Trophoblast cell (in vitro differentiated cells and primary cell): ENCODE results near the gene PKDREJ.
A peak's percentile ranks its signal among the peaks of the same experiment; 100 is the strongest.
"Not testable (repeated sequence)": the region's sequence is repeated elsewhere in the genome, so short reads cannot be mapped to it uniquely, and the experiment has no call there.

Experiments used
- DNase-seq, 2 donors: peaks; one replicate each; pipeline ENCODE4 v3.0.0-alpha.2; 2016
- H2AFZ ChIP-seq: 2 replicates; pipeline ENCODE4 v1.6.1; 2013; ENCODE audit warnings: low read length, moderate library complexity, mild to moderate bottlenecking; ENCODE audit not compliant: insufficient read depth, poor library complexity
- H2AK5ac ChIP-seq: 2 replicates; pipeline ENCODE4 v1.6.1; 2013; ENCODE audit warnings: mild to moderate bottlenecking, low read length
- H2BK120ac ChIP-seq: 2 replicates; pipeline ENCODE4 v1.6.1; 2013; ENCODE audit warnings: low read length, mild to moderate bottlenecking, moderate library complexity; ENCODE audit not compliant: insufficient read depth, poor library complexity
- H2BK12ac ChIP-seq: 2 replicates; pipeline ENCODE4 v1.6.1; 2013; ENCODE audit warnings: mild to moderate bottlenecking, low read length, moderate library complexity
- H2BK5ac ChIP-seq: 2 replicates; pipeline ENCODE4 v1.6.1; 2013; ENCODE audit warnings: low read length, low read depth, moderate library complexity, mild to moderate bottlenecking; ENCODE audit not compliant: poor library complexity
- H3K14ac ChIP-seq: 2 replicates; pipeline ENCODE4 v1.6.1; 2013; ENCODE audit warnings: mild to moderate bottlenecking, low read length
- H3K18ac ChIP-seq: 2 replicates; pipeline ENCODE4 v1.6.1; 2013; ENCODE audit warnings: mild to moderate bottlenecking, low read length
- H3K23ac ChIP-seq: 2 replicates; pipeline ENCODE4 v1.6.1; 2013; ENCODE audit warnings: low read length
- H3K27ac ChIP-seq: 2 replicates; pipeline ENCODE4 v1.5.1; 2013; ENCODE audit warnings: low read depth, mild to moderate bottlenecking, inconsistent platforms, low read length, moderate library complexity
- H3K27me3 ChIP-seq: 2 replicates; pipeline ENCODE4 v1.6.1; 2013; ENCODE audit warnings: inconsistent platforms, mild to moderate bottlenecking, low read length, moderate library complexity; ENCODE audit not compliant: insufficient read depth
- H3K36me3 ChIP-seq, 2 experiments: 1 replicate in 1 of 2; 2 replicates in 1 of 2; pipeline ENCODE4 v1.6.1; 2013; ENCODE audit warnings: low read length in 2 of 2, mild to moderate bottlenecking in 2 of 2, moderate library complexity in 1 of 2; ENCODE audit not compliant: insufficient read depth in 2 of 2, control insufficient read depth in 1 of 2
- H3K4ac ChIP-seq: 2 replicates; pipeline ENCODE4 v1.6.1; 2013; ENCODE audit warnings: low read depth, mild to moderate bottlenecking, low read length, moderate library complexity
- H3K4me1 ChIP-seq, 2 experiments: 1 replicate in 1 of 2; 2 replicates in 1 of 2; pipeline ENCODE4 v1.6.1; 2013; ENCODE audit warnings: low read length in 2 of 2, mild to moderate bottlenecking in 2 of 2, moderate library complexity in 1 of 2; ENCODE audit not compliant: insufficient read depth in 2 of 2, control insufficient read depth in 1 of 2
- H3K4me2 ChIP-seq: 2 replicates; pipeline ENCODE4 v1.6.1; 2013; ENCODE audit warnings: inconsistent platforms, mild to moderate bottlenecking, low read length, moderate library complexity
- H3K4me3 ChIP-seq: 2 replicates; pipeline ENCODE4 v1.5.1; 2013; ENCODE audit warnings: mild to moderate bottlenecking, low read depth, low read length, inconsistent platforms
- H3K79me1 ChIP-seq: one replicate; pipeline ENCODE4 v1.6.1; 2013; ENCODE audit warnings: low read length
- H3K79me2 ChIP-seq: 2 replicates; pipeline ENCODE4 v1.6.1; 2013; ENCODE audit warnings: low read length, mild to moderate bottlenecking; ENCODE audit not compliant: control insufficient read depth, insufficient read depth, poor library complexity
- H3K9ac ChIP-seq: 2 replicates; pipeline ENCODE4 v1.6.1; 2013; ENCODE audit warnings: mild to moderate bottlenecking, low read length
- H3K9me3 ChIP-seq: 2 replicates; pipeline ENCODE4 v1.6.1; 2013; ENCODE audit warnings: low read depth, mild to moderate bottlenecking, control low read depth, inconsistent platforms, low read length; ENCODE audit not compliant: insufficient read depth
- H4K12ac ChIP-seq: 2 replicates; pipeline ENCODE4 v1.6.1; 2013; ENCODE audit warnings: low read depth, mild to moderate bottlenecking, low read length, moderate library complexity
- H4K8ac ChIP-seq: 2 replicates; pipeline ENCODE4 v1.6.1; 2013; ENCODE audit warnings: low read depth, mild to moderate bottlenecking, low read length, moderate library complexity
- H4K91ac ChIP-seq: one replicate; pipeline ENCODE4 v1.6.1; 2013; ENCODE audit warnings: low read depth, mild to moderate bottlenecking, low read length, moderate library complexity
- WGBS: extraction: QIAGEN DNeasy Blood & Tissue Kit; methylation state at CpG from one replicate; pipeline ENCODE4 v1.1.7; 2013; ENCODE audit warnings: missing lambda C conversion rate; ENCODE audit not compliant: insufficient read length, insufficient coverage; ENCODE audit errors: extremely low coverage; 5-methylcytosine and 5-hydroxymethylcytosine counted together

Gene PKDREJ

GRCh38 chr22:46269564-46269963, 6.4 kb upstream of the PKDREJ start:
- Histone ChIP-seq H3K27me3 (no peaks in the 10 kb centered on the region), H4K12ac (peak overlapping the region; percentile 59), H3K79me2 (peaks cover 3% of the 10 kb centered on the region), H3K4me2 (no peak overlapping the region), H2BK120ac (no peak overlapping the region), H3K14ac (no peak overlapping the region), H3K9ac (no peak overlapping the region), H3K36me3 (peaks cover 18 to 21% of the 10 kb centered on the region in 2 experiments), H2AFZ (no peak overlapping the region), H2AK5ac (no peak overlapping the region), H3K18ac (no peak overlapping the region), H4K8ac (no peak overlapping the region), H2BK12ac (no peak overlapping the region), H4K91ac (no peak overlapping the region), H3K23ac (no peak overlapping the region), H3K27ac (no peak overlapping the region), H3K4me1 (peaks cover 4% of the 10 kb centered on the region in 2 experiments), H3K79me1 (peaks cover 3% of the 10 kb centered on the region), H3K4me3 (no peak overlapping the region), H2BK5ac (no peak overlapping the region), H3K9me3 (peaks cover 4% of the 10 kb centered on the region), H3K4ac (no peak overlapping the region)
- no peak for DNase-seq
- WGBS = no CpG with 5 or more reads among the region's 11 CpGs

GRCh38 chr22:46267431-46268279, 4.5 kb upstream of the PKDREJ start, which contains the start of gene TTC38:
TTC38 (plus strand) TSS chr22:46268008; CDS start chr22:46268040, 32 bp downstream.
- Histone ChIP-seq H4K8ac (peak within 1 kb of the TSS; percentile 89), H3K4me3 (peak within 1 kb of the TSS; percentile 82), H2BK12ac (no peak within 1 kb of the TSS), H3K4me2 (peak within 1 kb of the TSS; percentile 78), H3K18ac (peak within 1 kb of the TSS; percentile 69), H3K14ac (peak within 1 kb of the TSS; percentile 85), H3K23ac (no peak within 1 kb of the TSS), H3K79me1 (peaks cover 3% of the 10 kb centered on the region), H3K36me3 (peaks cover 4 to 5% of the 10 kb centered on the region in 2 experiments), H2BK120ac (no peak within 1 kb of the TSS), H2AFZ (peak within 1 kb of the TSS; percentile 77), H3K4me1 (peaks cover 6% of the 10 kb centered on the region in 2 experiments), H4K91ac (peak within 1 kb of the TSS; percentile 58), H3K27me3 (peaks cover 10% of the 10 kb centered on the region), H3K4ac (peak within 1 kb of the TSS; percentile 49), H3K9ac (peak within 1 kb of the TSS; percentile 75), H3K79me2 (peaks cover 3% of the 10 kb centered on the region), H3K27ac (no peak within 1 kb of the TSS), H2AK5ac (peak within 1 kb of the TSS; percentile 38), H3K9me3 (peaks cover 7% of the 10 kb centered on the region), H2BK5ac (no peak within 1 kb of the TSS), H4K12ac (peak within 1 kb of the TSS; percentile 79)
- peak; percentile 73 to 87 for DNase-seq
- no CpG with 5 or more reads among the region's 74 CpGs for WGBS

DNA sequence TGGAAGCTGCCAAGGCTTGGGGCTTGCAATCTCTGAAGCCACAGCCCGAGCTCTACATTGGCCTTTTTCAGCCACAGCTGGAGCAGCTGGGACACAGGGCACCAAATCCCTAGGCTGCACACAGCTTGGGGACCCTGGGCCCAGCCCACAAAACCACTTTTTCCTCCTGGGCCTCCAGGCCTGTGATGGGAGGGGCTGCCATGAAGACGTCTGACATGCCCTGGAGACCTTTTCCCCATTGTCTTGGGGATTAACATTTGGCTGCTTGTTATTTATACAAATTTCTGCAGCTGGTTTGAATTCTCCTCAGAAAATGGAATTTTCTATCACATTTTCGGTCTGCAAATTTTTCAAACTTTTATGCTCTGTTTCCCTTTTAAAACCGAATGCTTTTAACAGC, 2.5 kb upstream of the PKDREJ start:
- peaks cover 16% of the 10 kb centered on the region for H3K9me3 ChIP-seq
- WGBS = no CpG with 5 or more reads among the region's 4 CpGs
- not testable (repeated sequence) for DNase-seq

DNA sequence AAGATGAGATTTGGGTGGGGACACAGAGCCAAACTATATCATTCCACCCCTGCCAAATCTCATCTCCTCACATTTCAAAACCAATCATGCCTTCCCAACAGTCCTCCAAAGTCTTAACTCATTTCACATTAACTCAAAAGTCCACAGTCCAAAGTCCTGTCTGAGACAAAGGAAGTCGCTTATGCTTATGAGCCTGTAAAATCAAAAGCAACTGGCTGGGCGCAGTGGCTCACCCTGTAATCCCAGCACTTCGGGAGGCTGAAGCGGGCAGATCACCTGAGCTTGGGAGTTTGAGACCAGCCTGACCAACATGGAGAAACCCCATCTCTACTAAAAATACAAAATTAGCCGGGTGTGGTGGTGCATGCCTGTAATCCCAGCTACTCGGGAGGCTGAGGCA, 1.4 kb upstream of the PKDREJ start:
- H3K79me1 ChIP-seq, H2AFZ ChIP-seq, H2AK5ac ChIP-seq, H3K9ac ChIP-seq, H3K14ac ChIP-seq, H3K79me2 ChIP-seq, H2BK120ac ChIP-seq, H2BK12ac ChIP-seq, H3K36me3 ChIP-seq, H3K4me2 ChIP-seq, H4K12ac ChIP-seq, H3K4ac ChIP-seq, H3K4me1 ChIP-seq, H3K18ac ChIP-seq, H3K27ac ChIP-seq, DNase-seq, H3K23ac ChIP-seq, H3K4me3 ChIP-seq, H4K91ac ChIP-seq, H2BK5ac ChIP-seq, H4K8ac ChIP-seq: not testable (repeated sequence)
- Histone ChIP-seq H3K9me3 (peaks cover 20% of the 10 kb centered on the region), H3K27me3 (peaks cover 22% of the 10 kb centered on the region)
- WGBS = no CpG with 5 or more reads among the region's 6 CpGs

More for the DNA sequence above, 2.5 kb upstream of the PKDREJ start:
- not testable (repeated sequence) for H3K23ac ChIP-seq, H2AK5ac ChIP-seq, H3K4me3 ChIP-seq, H3K4me2 ChIP-seq, H3K36me3 ChIP-seq, H4K8ac ChIP-seq, H2BK5ac ChIP-seq, H3K9ac ChIP-seq, H2BK12ac ChIP-seq, H3K79me2 ChIP-seq, H2BK120ac ChIP-seq, H3K18ac ChIP-seq, H3K4me1 ChIP-seq, H3K14ac ChIP-seq, H4K12ac ChIP-seq, H3K79me1 ChIP-seq, H3K27ac ChIP-seq, H3K4ac ChIP-seq, H2AFZ ChIP-seq, H4K91ac ChIP-seq
- H3K27me3 ChIP-seq = peaks cover 22% of the 10 kb centered on the region
